Measurements from ENCODE around the gene URB1.

DNA sequence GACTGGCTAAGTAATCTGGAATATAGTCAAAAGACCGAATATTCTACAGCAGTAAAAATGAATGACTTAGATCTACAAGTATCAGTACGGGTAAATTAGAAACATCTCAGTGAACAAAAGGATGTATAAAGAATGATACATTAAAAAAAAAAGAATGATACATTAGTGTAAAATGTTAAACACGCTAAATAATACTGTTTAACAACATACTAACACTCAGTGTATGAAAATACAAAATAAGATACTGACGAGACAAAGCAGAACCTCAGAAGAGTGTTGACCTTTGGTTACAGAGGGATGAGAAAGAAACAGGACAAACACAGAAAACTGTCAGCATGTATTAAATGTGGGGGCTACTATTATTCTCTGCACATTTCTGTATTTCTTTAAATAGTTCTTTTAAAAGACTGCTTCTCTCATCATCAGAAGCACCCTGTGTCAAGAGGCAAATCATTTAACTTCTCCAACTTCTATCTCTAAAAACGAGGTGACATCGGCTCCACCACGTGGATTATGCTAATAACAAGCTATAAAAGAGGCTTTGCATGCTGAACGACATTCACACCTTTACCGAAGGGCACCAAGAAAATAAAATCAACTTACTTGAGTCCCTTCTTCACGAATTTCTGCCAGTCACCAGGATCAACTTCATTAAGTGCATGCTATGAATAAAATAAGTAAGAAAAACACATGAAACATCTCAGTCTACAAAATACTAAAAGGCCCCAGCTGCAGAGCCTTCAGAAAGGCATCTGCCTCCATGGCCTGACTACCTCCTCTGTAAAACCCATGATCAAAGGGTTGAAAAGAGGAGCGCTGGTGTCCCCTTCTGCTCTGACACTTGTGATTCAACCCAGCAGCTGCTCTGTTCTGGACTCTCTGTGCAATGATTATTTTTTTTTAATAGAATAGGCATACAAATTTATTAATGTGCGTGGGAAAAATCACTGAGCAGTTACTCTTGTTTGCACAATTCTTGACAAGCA lies 51.7 kb downstream of the URB1 start:
- TF ChIP-seq POLR2A (IDR thresholded peaks at IDR 0.05; ENCODE audit: low read length) = no peak
- TF ChIP-seq GATA1 (IDR thresholded peaks at IDR 0.05; ENCODE audit: low read depth, low read length) = no peak

Measured in erythroblast (primary cell).